Fibroblast of skin of abdomen (primary cell): ENCODE data around the gene GLIS1.

Experiments used
- DNase-seq: peaks from one replicate; pipeline ENCODE4 v3.0.0-alpha.2; 2013

The GLIS1 gene

DNA sequence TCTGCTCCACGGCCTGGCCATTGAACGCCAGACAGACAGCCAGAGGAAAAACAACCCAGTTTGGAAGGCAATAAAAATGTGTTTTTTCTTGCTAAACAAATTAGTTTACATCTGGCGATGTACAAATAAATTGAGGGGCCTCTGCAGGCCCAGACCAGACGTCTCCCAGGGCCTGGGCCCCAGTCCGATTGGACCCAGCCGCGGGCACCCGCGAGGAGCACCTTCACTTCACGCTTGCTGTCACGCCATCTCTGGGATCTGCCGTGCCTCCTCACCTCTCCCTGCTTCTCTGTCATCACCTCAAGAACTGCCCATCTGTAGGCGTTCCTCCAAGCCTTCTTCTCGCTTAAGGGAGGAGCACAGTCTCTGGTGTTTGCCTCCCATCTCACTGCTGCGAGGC lies 61.5 kb downstream of the GLIS1 start:
- no peak for DNase-seq

DNA sequence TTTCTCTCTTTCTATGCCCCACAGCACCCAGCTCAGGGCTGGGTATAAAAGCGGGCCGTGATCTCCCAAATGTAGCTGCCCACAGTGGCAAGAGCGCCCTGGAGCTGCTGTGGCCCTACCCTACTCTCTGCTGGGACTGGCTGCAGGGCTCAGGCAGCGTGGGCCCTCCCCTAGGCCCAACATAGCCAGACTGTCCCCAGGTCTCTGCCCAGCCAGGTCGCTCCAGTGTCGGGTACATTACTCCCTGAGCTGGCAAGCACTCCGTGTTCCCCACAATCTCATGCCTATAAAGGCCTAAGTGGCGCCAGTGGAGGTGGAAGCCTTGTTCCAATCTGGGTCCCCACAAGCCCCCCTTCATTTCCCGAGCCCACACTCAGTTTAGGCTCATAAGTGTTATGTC lies 66.2 kb downstream of the GLIS1 start:
- no peak for DNase-seq

DNA sequence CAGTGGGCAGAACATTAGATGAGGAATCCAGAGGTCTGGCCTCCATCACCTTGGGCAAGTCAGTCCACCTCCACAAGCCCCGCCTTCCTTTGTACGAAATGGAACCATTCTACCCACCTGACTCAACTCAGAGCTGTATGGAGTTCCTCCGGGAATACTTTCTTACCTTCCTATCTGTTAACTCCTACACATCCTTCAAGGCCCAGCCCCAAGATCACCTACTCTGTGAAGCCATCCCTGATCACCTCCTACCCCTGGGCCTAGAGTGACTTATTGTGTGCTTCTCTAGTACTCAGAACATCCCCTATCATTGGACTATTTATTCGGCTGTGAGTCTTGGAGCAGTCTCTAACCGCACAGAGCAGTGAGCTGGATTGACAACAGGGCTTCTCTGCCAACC lies 66.7 kb downstream of the GLIS1 start:
- no peak for DNase-seq

DNA sequence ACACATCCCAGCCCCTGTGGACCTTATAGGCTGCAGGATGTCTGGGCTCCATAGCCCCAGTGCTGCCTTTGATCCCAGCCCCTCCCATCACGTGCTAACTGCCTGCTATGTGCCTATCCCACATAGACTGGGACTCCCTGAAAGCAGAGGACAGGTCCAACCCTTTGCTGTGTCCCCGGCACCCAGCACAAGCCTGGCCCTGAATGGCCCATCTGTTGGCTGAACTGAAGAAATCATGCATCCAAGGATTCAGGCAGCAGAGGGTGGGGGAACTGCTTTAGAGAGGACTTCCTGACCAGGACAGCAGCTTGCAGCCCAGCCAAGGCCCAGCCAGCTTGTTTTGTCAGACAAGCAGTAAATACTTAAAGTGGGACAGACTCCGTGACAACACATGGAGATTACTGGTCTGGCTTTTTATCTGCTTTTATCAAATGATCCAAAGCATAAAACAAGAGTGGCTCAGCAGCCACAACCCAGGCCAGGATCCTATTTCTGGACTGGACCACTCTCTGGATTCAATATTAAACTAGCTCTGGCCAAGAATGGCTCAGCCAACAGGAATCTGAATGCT lies 69.3 kb downstream of the GLIS1 start:
- peak; percentile 23 for DNase-seq

DNA sequence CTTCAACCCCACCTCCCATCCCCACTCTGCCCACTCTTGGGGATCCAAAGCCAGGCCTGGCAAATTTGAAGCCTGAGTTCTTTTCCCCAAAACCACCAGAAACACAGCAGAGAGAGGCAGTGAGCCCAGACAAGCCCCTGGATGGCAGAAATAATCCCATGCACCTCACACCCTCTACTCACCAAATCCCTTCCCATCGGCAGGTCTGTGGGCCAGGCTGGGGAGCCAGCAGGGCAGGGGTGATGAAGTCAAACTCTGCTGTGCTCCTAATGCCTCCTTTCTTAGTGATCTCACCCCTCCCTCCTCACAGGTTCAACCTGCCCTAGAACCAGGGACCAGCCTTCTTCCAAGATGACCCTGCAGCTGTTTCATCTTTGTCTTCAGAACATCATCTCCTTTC lies 72.4 kb downstream of the GLIS1 start:
- DNase-seq: no peak

DNA sequence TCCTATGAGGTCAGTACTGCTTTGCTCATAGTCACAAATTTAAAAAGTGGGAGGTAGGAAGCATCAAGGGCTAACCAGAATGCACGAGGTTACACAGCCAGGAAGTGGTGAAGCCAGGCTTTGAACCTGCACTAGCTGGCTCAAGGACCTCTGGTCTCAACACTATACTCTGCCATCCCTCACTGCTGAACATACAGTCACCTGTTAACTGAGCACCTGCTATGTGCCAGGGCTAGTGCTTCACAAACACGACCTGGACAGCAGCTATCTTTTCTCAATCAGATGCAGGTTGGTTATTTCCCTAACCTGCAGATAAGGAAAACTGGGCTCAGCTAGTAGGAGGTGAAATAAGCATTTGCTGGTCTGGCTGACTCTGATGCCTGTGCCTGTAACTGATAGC lies 73.0 kb downstream of the GLIS1 start:
- DNase-seq: no peak

DNA sequence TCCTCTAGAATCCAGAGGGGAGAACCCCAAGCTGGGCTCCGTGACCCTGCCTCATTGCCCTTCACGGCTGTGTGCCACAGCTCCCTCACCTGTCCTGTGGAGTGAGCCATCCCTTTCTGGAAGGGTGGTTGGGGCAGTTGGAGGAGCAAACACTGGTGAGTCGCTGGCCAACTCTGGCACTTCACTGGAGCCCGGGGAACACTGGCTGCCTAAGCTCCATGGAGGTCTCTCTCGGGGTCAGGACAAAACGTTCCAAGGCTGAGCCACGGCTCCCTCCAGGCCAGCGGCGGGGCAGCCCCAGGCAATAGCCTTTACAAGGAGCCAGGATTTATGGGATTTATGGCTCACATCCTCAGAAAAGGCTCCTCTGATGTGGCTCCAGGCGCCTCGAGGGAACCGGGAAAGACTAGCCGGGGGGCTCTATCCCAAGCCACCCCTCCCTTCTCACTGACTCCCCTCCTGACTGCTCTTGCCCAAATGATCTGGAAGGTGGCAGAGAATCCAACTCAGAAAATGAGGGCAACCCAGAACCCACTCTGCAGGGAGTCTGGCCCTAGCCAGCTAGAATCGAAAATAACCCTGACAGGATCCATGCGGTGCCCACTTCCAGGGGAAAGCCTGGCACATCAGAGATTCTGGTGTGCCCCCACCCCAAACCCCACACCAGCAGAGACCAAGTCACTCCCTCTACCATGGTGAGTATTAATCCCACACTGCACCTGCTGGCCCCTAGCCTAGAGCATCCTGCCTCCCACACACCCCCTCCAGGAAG lies 75.2 kb downstream of the GLIS1 start:
- DNase-seq: no peak

DNA sequence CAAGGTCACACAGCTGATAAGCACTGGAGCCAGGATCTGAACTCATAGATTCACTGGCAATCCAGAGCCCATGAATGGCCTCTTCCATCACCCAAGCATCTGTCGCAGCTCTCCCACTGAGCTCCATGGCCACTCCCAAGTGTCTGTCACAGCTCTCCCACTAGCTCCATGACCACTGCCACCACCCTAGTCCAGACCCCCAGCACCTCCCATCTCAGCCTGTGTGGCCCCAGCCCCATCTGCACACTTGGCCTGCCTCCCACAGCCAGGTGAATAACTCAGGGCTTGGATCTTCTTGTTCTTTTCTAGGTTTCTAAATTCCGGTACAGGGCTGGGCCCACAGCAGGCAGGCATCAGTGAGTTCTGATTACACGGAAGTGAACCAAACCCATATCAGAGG lies 76.0 kb downstream of the GLIS1 start:
- DNase-seq: no peak

DNA sequence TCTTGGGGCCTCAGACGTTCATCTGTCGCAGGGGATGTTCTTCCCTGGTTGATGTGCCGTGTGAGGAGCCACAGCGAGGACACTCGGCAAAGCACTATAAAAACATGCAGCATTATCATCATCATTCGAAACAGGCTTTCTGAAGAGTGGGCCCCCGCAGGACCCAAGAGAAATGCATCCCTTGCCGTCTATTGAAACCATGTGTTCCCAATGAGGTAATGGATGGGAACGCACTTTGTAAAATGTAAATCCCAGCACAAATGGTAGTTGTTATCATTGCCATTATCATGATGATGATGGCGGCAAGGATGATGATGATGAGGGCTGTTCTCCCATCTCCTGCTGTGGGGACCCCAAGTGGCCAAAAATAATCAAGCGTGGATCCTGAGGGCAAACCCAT lies 76.8 kb downstream of the GLIS1 start:
- DNase-seq: peak; percentile 38

DNA sequence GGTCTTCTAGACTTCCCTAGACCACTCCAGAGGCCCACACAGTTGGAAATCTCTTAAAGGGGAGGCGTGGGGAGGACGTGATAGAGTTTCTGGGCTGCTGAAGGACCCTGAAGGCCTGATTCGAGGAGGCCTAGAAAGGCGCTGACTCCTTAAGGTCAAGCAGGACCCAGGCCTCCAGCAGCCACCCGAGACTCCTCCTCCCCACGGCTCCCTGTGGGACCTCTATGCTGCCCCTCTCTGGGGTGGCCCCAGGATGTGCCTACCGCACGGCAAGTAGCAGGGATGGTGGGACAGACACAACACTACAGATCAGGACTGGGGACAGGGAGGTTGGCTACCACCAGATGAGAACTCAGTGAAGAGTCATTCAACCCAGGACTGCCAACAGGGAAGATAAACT lies 77.5 kb downstream of the GLIS1 start:
- no peak for DNase-seq

DNA sequence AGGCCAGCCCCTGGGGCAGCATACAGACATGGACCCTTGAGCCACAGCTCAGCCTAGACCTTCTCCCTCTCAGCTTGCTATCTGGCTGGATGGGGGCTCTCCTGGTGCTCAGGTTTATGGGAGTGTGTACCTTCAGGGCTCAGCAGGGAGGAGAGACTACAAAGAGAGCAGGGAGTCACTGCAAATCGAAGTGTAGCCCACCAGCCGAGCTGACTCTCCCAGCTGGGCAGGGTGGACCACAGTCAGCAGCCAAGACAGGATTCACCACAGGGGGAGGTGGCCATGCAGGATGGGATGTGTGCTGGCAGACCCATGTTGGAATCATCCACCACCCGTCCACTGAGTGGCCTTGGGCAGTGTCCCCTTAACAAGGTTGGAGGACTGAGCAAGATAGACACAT lies 78.3 kb downstream of the GLIS1 start:
- DNase-seq: no peak

DNA sequence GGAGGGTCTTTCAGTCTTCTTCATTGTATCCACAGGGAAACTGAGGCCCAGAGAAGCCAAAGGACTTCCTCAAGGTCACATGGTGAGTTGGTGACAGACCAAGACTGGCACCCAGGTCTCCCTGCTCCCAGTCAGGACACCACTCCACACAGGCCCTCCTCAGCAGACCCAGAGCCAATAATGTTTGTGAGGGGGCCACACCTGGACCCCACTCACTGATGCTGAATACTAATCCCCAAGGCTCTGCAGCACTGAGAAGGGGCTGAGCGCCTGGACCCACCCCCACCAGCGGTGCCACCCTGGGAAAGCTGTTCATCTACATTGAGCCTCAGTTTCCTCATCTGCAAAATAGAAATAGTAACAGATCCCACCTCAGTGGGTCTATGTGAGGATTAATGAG lies 79.5 kb downstream of the GLIS1 start:
- DNase-seq: no peak

DNA sequence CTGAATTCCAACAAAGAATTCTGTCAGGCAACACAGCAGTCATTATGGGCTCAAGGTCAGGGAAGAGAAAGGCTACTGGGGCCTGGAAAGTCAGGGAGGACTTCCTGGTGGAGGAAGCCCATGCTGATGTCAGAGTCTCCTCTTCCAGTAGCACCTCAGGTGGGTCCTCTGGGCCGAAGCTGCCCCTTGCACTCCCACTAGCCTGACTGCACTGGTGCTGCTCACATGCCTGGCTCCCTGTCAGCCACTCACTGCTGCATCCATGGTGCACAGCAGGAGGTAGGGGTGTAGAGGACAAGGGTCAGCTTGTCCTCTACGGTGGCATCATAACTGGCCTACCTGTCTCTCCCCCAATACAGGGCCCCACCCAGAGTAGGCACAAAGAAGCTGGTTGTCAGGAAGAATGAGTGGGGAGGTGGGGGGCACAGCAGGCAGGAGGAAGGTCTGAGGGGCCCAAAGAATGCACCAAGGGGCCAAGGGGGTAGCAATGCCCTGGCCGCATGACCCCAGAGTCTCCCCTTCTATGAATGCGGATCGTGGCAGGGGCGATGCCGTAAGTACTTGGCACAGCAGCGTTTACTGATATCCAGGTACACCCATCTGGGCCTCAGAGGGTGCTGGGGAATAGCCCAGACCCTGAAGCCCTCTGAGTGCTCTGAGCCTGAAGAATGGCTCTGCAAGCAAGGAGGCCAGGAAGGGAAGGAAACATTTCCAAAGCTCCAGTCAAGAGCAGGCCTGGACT lies 80.3 kb downstream of the GLIS1 start:
- no peak for DNase-seq

DNA sequence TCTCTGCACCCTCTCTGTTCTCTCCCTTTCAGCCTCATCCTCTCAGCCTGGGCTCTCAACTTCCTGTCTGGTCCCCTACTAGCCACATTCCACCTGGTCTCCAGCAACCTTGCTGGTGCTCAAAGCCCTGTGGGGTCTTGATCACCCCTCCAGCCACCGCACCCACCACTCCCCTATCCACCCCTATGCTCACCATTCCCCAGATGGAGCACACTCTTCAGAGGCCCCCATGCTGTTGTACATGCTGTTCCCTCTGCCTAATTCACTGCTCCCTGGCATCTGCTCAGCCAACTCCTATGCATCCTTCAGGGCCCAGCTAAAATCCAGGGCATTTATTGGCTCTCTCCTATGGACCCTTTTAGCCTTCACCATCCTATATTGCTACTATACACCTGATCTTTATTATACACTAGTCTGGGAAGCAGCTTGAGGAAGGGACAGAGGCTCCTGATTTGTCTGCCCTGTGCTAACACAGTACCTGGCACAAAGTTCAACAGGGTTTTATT lies 81.0 kb downstream of the GLIS1 start:
- no peak for DNase-seq

DNA sequence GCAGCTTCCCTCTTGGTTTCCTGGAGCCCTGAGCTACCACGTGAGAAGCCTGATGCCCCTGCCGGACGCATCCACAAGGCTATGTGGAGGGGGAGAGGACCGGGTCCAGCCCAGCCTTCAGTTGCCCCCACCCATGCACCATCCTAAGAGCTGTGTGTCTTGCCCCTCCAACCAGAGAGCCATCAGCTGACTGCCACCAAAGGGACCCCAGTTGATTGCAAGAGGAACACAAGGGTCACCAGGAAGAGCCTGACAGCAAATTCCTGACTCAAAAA lies 81.5 kb downstream of the GLIS1 start:
- no peak for DNase-seq

DNA sequence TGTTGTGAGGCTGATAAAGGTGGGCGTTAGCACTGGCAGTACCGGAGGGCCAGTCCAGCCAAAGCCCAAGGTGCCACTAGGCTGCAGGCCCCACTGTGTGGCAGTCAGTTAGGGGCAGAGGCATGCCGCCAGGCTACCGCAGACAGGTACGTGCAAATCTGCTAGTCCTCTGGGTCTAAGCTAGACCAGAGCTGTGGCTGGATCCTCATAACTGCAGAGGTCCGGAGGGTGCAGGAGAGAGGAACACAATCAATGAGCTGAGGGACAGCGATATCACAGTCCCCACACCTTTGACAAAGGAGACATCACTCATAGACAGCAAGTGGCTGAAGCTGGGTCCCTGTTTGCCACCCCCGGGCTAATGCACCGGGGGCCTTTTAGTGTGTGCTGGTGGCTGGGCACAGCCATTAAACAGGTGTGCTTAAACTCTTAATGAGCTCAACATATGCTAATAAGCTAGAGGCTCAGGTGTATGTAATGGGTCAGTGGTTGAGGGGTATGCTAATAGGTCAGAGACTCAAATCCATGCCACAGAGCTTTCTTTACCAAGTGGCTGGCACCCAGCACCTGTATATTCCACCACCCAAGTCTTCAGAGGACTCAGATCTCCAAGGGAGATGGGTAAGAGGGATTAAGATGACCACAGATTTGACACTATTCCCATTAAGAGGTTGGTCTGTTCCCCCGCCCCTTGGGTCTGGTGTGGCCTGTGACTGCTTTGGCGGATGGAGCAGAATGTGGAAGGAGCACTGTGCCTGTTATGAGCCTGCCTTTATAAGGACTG lies 82.0 kb downstream of the GLIS1 start:
- DNase-seq: no peak

DNA sequence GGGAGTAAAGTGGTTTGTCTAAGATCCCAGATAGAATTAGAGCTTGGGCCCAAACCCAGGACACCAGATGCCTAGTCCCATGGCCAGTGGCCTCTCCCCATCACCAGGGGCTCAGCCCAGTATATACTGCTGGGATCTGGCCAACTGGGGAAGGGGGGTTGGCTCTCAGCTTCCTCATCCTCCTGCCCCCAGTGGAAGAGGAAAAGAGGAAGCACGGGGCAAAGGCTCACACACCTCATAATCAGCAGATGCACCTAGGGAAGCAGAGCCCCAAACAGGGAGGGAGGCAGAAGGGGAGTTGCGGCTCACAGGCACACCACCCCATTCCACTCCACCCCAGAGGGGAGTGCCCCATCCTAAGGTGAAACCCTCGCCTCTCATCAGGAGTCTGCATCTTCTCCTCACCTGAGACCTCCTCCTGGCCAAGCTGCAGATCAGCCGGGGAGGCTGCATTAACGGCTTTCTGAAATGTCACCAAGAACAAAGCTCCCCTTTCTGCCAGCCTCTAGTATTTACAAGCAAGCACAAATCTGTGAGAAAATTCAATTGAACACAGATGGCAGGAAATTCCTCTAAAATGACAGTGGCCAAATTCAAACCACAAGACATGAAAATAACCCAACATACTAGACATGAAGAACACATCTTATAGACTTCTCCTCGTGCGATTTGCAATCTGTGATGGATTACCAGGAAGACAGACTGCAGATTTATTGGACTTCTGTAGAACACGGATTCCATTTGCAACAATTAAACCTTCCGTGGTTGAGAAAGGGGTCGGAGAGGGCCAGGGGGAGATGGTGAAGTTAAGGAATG lies 82.8 kb downstream of the GLIS1 start:
- DNase-seq: peak; percentile 94

DNA sequence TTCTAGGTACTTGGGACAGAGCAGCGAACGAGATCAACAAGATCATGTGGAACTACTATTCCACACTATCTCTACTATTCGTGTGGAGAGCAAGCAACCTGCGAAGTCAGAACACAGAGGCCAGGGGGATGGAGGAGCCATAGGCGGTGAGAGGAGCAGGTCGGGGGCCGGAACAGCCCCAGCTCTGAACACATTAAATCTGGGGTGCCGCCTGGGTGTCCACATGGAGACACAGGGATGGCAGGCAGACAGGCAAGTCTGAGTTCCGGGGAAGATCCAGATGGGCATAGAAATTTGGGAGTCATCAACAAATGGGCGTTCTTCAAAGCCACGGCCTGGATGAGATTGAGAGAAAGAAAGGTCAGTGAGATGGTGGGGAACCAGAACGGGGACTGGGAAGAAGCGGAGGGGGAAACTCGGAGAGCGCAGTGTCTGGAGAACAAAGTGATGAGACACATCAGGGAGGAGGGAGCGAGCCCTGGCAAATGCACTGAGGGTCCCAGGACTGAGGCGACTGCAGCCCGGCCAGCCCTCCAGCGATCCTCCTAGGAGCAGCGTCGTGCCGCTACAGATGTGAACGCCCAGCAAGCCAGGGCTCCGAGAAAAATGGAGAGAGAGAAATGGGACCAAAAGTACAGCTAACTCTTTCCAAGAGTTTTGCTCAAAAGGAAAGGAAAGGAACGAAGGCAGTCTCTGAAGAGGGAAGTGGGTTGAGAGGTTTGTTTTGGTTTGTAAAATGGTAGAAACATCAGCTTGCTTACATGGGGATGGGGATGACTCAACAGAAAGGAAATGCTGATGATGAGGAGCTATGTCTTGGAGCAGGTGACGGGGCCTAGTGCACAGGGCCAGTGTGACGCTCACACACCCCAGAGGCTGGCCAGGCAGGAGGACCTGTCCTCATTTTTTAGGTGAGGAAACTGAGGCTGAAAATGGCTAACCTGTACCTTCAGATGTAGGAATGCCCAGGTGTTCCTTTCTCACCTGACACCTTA lies 84.5 kb downstream of the GLIS1 start:
- peak; percentile 56 for DNase-seq

DNA sequence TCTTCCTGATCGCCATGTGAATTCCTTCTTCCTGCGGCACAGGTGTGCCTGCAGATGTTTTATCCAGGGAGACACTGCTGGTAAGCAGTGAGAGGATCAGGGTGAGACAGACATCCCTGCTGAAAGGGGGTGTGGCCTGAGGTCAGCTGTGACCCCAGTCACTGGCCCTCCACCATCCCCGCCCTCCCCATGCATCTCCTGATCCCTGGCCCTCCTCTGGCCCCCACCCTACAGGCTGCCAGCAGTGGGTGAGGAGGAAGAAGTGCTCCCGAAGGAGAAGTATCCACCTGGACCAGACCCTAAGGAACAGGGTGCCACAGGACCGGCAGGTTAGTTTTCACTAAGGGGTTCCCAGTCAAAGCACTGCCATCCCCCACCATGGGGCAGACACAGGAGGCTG lies 85.3 kb downstream of the GLIS1 start:
- no peak for DNase-seq

DNA sequence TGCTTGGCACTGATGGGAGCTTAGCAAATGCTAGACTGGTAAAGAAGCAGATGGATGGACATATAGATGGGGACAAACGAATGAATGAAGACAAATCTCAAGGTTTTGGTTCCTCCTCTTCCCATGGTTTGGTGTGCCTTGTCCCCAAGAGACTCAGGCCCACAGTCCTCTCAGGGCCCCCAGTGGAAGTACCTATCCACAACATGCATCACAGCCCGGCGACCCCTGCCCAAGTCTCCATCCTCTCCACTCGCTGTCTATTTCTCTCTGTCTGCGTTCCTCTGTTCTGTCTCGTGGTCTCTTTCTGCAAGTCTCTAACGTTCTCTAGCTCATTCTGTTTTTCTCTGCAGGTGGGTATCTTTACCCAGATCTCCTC lies 85.8 kb downstream of the GLIS1 start:
- DNase-seq: no peak
